Measurements from ENCODE around the gene YBX2.

DNA sequence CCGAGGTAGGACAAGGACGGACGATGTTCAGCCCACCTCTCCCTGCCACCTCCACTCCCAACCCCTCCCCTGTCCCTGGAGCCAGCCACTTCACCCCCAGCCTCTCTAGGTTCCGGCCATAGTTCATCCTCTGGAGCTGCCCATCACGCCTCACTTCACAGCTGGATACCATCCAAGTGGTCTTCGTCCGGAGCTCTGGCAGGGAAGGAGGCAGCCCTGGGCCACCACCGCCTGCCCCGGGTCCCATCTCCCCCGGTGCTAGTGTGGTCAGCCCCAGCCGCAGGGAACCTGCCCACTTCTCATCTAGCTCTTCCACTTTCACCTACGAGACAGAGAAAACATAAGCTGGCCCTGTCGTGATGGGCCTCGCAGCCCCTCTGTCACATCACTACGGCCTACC lies 27.0 kb upstream of the YBX2 start:
- TF ChIP-seq EP300 (IDR thresholded peaks at IDR 0.05) (no peak), POLR2A (IDR thresholded peaks at IDR 0.05) (no peak)
- TF ChIP-seq, protein P1, sequence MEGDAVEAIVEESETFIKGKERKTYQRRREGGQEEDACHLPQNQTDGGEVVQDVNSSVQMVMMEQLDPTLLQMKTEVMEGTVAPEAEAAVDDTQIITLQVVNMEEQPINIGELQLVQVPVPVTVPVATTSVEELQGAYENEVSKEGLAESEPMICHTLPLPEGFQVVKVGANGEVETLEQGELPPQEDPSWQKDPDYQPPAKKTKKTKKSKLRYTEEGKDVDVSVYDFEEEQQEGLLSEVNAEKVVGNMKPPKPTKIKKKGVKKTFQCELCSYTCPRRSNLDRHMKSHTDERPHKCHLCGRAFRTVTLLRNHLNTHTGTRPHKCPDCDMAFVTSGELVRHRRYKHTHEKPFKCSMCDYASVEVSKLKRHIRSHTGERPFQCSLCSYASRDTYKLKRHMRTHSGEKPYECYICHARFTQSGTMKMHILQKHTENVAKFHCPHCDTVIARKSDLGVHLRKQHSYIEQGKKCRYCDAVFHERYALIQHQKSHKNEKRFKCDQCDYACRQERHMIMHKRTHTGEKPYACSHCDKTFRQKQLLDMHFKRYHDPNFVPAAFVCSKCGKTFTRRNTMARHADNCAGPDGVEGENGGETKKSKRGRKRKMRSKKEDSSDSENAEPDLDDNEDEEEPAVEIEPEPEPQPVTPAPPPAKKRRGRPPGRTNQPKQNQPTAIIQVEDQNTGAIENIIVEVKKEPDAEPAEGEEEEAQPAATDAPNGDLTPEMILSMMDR (IDR thresholded peaks at IDR 0.05), result no peak
